Upper lobe of left lung (tissue), 4 donors: Measurements from ENCODE around the gene TLR9.

Source experiments
- POLR2A ChIP-seq, 4 donors: fragments of 450-650 bp; IDR thresholded peaks; one replicate each; pipeline ENCODE4 v1.5.1; 2016 to 2017; ENCODE audit warnings: antibody characterized with exemption in 4 of 4, mild to moderate bottlenecking in 2 of 4
- POLR2AphosphoS5 ChIP-seq, 2 donors: sonication (generic); formaldehyde crosslinking; IDR thresholded peaks; one replicate each; pipeline ENCODE4 v1.5.1; 2017; ENCODE audit warnings: antibody characterized with exemption in 2 of 2
- TF ChIP-seq, protein P1 (sequence below), 6 experiments: fragments of 450-650 bp in 4 of 6; fragments of 200-600 bp in 2 of 6; sonication (generic) in 2 of 6; IDR thresholded peaks; one replicate each; pipeline ENCODE4 v1.5.1; 2016 to 2019; ENCODE audit warnings: antibody characterized with exemption in 6 of 6

DNA sequence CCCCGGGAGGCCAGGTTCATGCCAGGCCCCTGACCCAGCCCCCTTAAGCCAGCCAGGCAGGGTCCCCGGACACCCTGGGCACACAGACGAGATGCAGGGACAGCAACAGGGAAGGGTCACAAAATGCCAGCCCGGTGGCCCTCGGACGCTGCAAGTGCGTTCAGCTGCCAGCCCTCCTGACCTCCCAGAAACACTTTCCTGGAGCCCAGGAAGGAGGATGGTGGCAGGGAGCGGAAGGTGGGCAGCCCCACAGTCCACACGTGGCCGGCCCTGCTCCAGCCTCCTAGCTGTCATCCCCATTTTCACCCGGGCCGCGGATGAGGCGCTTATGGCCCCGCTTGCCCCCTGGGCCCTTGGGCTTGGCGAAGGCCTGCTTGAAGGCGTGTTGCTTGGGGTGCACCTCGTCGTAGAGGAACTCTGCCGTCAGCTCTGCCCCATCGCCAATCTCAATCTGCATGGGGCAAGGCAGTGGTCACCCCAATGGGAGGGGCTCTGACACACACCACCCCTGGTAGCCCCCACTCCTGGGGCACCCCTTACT is 3.4 kb upstream of the TLR9 start:
- TF ChIP-seq, protein P1, sequence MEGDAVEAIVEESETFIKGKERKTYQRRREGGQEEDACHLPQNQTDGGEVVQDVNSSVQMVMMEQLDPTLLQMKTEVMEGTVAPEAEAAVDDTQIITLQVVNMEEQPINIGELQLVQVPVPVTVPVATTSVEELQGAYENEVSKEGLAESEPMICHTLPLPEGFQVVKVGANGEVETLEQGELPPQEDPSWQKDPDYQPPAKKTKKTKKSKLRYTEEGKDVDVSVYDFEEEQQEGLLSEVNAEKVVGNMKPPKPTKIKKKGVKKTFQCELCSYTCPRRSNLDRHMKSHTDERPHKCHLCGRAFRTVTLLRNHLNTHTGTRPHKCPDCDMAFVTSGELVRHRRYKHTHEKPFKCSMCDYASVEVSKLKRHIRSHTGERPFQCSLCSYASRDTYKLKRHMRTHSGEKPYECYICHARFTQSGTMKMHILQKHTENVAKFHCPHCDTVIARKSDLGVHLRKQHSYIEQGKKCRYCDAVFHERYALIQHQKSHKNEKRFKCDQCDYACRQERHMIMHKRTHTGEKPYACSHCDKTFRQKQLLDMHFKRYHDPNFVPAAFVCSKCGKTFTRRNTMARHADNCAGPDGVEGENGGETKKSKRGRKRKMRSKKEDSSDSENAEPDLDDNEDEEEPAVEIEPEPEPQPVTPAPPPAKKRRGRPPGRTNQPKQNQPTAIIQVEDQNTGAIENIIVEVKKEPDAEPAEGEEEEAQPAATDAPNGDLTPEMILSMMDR (IDR thresholded peaks at IDR 0.05): no peak
- no peak for TF ChIP-seq POLR2A (IDR thresholded peaks at IDR 0.05)
- TF ChIP-seq POLR2AphosphoS5 (IDR thresholded peaks at IDR 0.05): no peak
